B cell (primary cell): Measurements from ENCODE around the gene NES. TPM values are rescaled to one million over a fixed set of nuclear protein-coding genes. Genes with fewer than 3 reads are reported as not detected.

ENCODE experiments used
- ATAC-seq: fragments of 200-7000 bp; cut with Tn5 transposase; one replicate; pipeline ENCODE4 v1.10.0; 2021; ENCODE audit warnings: low read depth, mild to moderate bottlenecking, moderate number of reproducible peaks, moderate library complexity
- CTCF ChIA-PET: fragments of 350-600 bp; sonication (Branson Sonifier 250); formaldehyde crosslinking; loops from one replicate; lab custom pipeline; 2021; ENCODE audit warnings: antibody characterized with exemption, inconsistent platforms; lab: Charles Lee
- POLR2A ChIA-PET: fragments of 350-600 bp; sonication (Branson Sonifier 250); formaldehyde crosslinking; loops from one replicate; lab custom pipeline; 2021; ENCODE audit warnings: antibody characterized with exemption; lab: Charles Lee
- DNase-seq: peaks from one replicate; pipeline ENCODE4 v3.0.0; 2013
- H2AFZ ChIP-seq: 2 replicates; pipeline ENCODE4 v1.6.1; 2012; ENCODE audit warnings: mild to moderate bottlenecking, low read depth, low read length; ENCODE audit not compliant: insufficient read depth, poor library complexity, severe bottlenecking
- H3K27ac ChIP-seq, 2 donors: 1 replicate in 1 of 2; 2 replicates in 1 of 2; pipeline ENCODE4 v1.5.1; 2012 to 2013; ENCODE audit warnings: low read length in 2 of 2, mild to moderate bottlenecking in 2 of 2, moderate library complexity in 1 of 2
- H3K27me3 ChIP-seq, 4 experiments: fragments of 200-600 bp in 1 of 4; sonication (generic) in 1 of 4; replicated peaks in 1 of 4; 1 replicate in 2 of 4; 2 replicates in 2 of 4; pipeline versions ENCODE4 v1.6.1 to v1.7.0; 2013 to 2016; ENCODE audit warnings: low read length in 3 of 4, mild to moderate bottlenecking in 2 of 4, mixed read lengths in 1 of 4, moderate library complexity in 1 of 4; ENCODE audit not compliant: insufficient read depth in 4 of 4, control insufficient read depth in 3 of 4; ENCODE audit errors: control extremely low read depth in 1 of 4
- H3K36me3 ChIP-seq, 2 experiments: replicated peaks in 1 of 2; 1 replicate in 1 of 2; 2 replicates in 1 of 2; pipeline versions ENCODE4 v1.6.1 to v1.7.1; 2013; ENCODE audit warnings: low read length in 1 of 2; ENCODE audit not compliant: insufficient read depth in 2 of 2, control insufficient read depth in 1 of 2; ENCODE audit errors: control extremely low read depth in 1 of 2, extremely low read depth in 1 of 2
- H3K4me1 ChIP-seq, 2 donors: fragments of 200-600 bp in 1 of 2; sonication (generic) in 1 of 2; 1 replicate in 1 of 2; 2 replicates in 1 of 2; pipeline versions ENCODE4 v1.5.1 to v1.6.1; 2013 to 2017; ENCODE audit warnings: low read length in 2 of 2; ENCODE audit not compliant: control insufficient read depth in 2 of 2, insufficient read depth in 2 of 2
- H3K4me2 ChIP-seq: replicated peaks from 2 replicates; pipeline ENCODE3; 2012; ENCODE audit warnings: mild to moderate bottlenecking, low read depth, low read length; ENCODE audit not compliant: poor library complexity, severe bottlenecking
- H3K4me3 ChIP-seq, 5 experiments: fragments of 200-600 bp in 1 of 5; sonication (generic) in 1 of 5; 1 replicate in 3 of 5; 2 replicates in 2 of 5; pipeline versions ENCODE4 v1.5.1 to v1.7.0; 2011 to 2016; ENCODE audit warnings: low read length in 4 of 5, mild to moderate bottlenecking in 4 of 5, low read depth in 2 of 5, control low read depth in 1 of 5, moderate library complexity in 1 of 5; ENCODE audit not compliant: insufficient read depth in 1 of 5; ENCODE audit errors: control extremely low read depth in 1 of 5, extremely low read depth in 1 of 5
- H3K79me2 ChIP-seq: fragments of 200-600 bp; sonication (generic); one replicate; pipeline ENCODE4 v1.6.0; 2016; ENCODE audit warnings: low read length; ENCODE audit not compliant: control insufficient read depth, insufficient read depth
- H3K9ac ChIP-seq: fragments of 200-600 bp; sonication (generic); 2 replicates; pipeline ENCODE4 v1.6.1; 2017; ENCODE audit warnings: mild to moderate bottlenecking, low read length, moderate library complexity
- H3K9me3 ChIP-seq, 3 donors: one replicate each; pipeline versions ENCODE4 v1.6.1 to v1.7.1; 2013; ENCODE audit warnings: low read length in 2 of 3; ENCODE audit not compliant: control insufficient read depth in 2 of 3, insufficient read depth in 1 of 3; ENCODE audit errors: control extremely low read depth in 1 of 3
- H4K20me1 ChIP-seq: 2 replicates; pipeline ENCODE4 v1.6.0; 2012; ENCODE audit warnings: mild to moderate bottlenecking, low read length; ENCODE audit not compliant: insufficient read depth, control insufficient read depth, poor library complexity, severe bottlenecking
- H3K27ac Mint-ChIP-seq: one replicate; pipeline ENCODE4 v1.8.0; 2021; ENCODE audit warnings: mixed read lengths
- H3K27me3 Mint-ChIP-seq: one replicate; pipeline ENCODE4 v1.8.0; 2021; ENCODE audit warnings: mixed read lengths
- H3K4me1 Mint-ChIP-seq: one replicate; pipeline ENCODE4 v1.8.0; 2021; ENCODE audit warnings: mixed read lengths
- H3K4me3 Mint-ChIP-seq: one replicate; pipeline ENCODE4 v1.8.0; 2021; ENCODE audit warnings: mixed read lengths
- H3K9me3 Mint-ChIP-seq: one replicate; pipeline ENCODE4 v1.8.0; 2022; ENCODE audit warnings: mixed read lengths; ENCODE audit not compliant: insufficient read depth
- CTCF ChIP-seq: fragments of 200-600 bp; IDR thresholded peaks from one replicate; pipeline ENCODE4 v1.8.0; 2022; ENCODE audit warnings: antibody characterized with exemption, mild to moderate bottlenecking
- EZH2 ChIP-seq: IDR thresholded peaks from 2 replicates; pipeline ENCODE4 v1.6.1; 2012; ENCODE audit warnings: borderline replicate concordance, low read depth, mild to moderate bottlenecking, moderate library complexity, low read length; ENCODE audit not compliant: insufficient read depth, poor library complexity, severe bottlenecking
- WGBS: methylation state at CpG from one replicate; pipeline ENCODE4 v1.1.5; 2013; ENCODE audit warnings: missing lambda C conversion rate; ENCODE audit not compliant: insufficient coverage; 5-methylcytosine and 5-hydroxymethylcytosine counted together
- intact Hi-C: fragments of 100-400 bp; cut with micrococcal nuclease; formaldehyde crosslinking; loops from one replicate; pipeline ENCODE4 v1.10.0; 2022
- polyA plus RNA-seq: library from polyadenylated mRNA; depleted of rRNA; stranded (reverse); fragments of >200 nt; gene quantifications from 2 replicates; pipeline ENCODE4 v1.2.3, GENCODE V29; 2012
- total RNA-seq, 2 donors: library from RNA; stranded (reverse); fragments of 120-200 nt in 1 of 2; gene quantifications; 1 replicate in 1 of 2; 2 replicates in 1 of 2; pipeline versions ENCODE4 v1.2.3 to v1.2.4, GENCODE V29; 2013 to 2022

The NES gene
- total and polyA plus RNA-seq, 2 donors (not counting 1 experiment from before 2014, with no cell fraction given) = 0.05 TPM; not detected in 1

GRCh38 chr1:156700736-156701531 is 23.7 kb upstream of the NES start:
- ChIA-PET CTCF (interaction anchor here (1.2 kb wide), 2 partner anchors 11 to 13 kb away, joined by 3 to 10 read pairs; no protein-coding TSS in a partner anchor), POLR2A (no interaction called here)
- Mint-ChIP-seq H3K27me3 (peaks cover 51% of the 10 kb centered on the region), H3K4me3 (no peak overlapping the region), H3K4me1 (peaks cover 21% of the 10 kb centered on the region), H3K9me3 (no peaks in the 10 kb centered on the region), H3K27ac (no peak overlapping the region)
- no peak for ATAC-seq
- TF ChIP-seq EZH2 (no peak), CTCF (no peak)
- Histone ChIP-seq H2AFZ (no peak overlapping the region), H3K27me3 (peaks cover 3 to 69% (median 36%) of the 10 kb centered on the region in 4 experiments), H3K4me1 (peaks cover 18 to 22% of the 10 kb centered on the region in 2 donors), H4K20me1 (peaks cover 7% of the 10 kb centered on the region), H3K36me3 (no peaks in the 10 kb centered on the region), H3K9ac (no peak overlapping the region), H3K9me3 (peaks cover 0 to 3% (median 0%) of the 10 kb centered on the region in 3 donors), H3K4me2 (no peak overlapping the region), H3K27ac (no peak overlapping the region), H3K79me2 (no peaks in the 10 kb centered on the region), H3K4me3 (no peak overlapping the region)
- intact Hi-C loops = no loop called here
- no peak for DNase-seq
- 81% methylated on average over 4 of the region's 8 CpGs for WGBS

GRCh38 chr1:156698995-156699394 is 21.8 kb upstream of the NES start:
- H3K36me3 ChIP-seq = no peaks in the 10 kb centered on the region
- TF ChIP-seq EZH2 (no peak), CTCF (no peak)
- no peaks in the 10 kb centered on the region for H4K20me1 ChIP-seq
- ChIA-PET CTCF (interaction anchor here (0.7 to 3.4 kb wide), 3 partner anchors 9 to 26 kb away, joined by 3 to 12 read pairs (median 3); no protein-coding TSS in a partner anchor), POLR2A (no interaction called here)
- no peak overlapping the region for H3K4me3 ChIP-seq
- H3K79me2 ChIP-seq = no peaks in the 10 kb centered on the region
- H3K27ac ChIP-seq = no peak overlapping the region
- no peaks in the 10 kb centered on the region for H3K9me3 Mint-ChIP-seq
- H3K4me3 Mint-ChIP-seq = no peak overlapping the region
- intact Hi-C loops = no loop called here
- H3K4me2 ChIP-seq = no peak overlapping the region
- peaks cover 0 to 3% (median 0%) of the 10 kb centered on the region in 3 donors for H3K9me3 ChIP-seq
- H3K27ac Mint-ChIP-seq = peak overlapping the region; percentile 41
- H3K27me3 Mint-ChIP-seq = peaks cover 51% of the 10 kb centered on the region
- H2AFZ ChIP-seq = no peak overlapping the region
- H3K9ac ChIP-seq = no peak overlapping the region
- peaks cover 0 to 3% of the 10 kb centered on the region in 2 donors for H3K4me1 ChIP-seq
- H3K27me3 ChIP-seq = peaks cover 2 to 58% (median 27%) of the 10 kb centered on the region in 4 experiments
- H3K4me1 Mint-ChIP-seq = peaks cover 3% of the 10 kb centered on the region
- no peak for ATAC-seq
- WGBS = 83% methylated on average over 1 of the region's 1 CpG
- DNase-seq = no peak
